ENCODE results near the gene TCTA. TPM values are rescaled to one million over a fixed set of nuclear protein-coding genes. Genes with fewer than 3 reads are reported as not detected.
"Not testable (repeated sequence)": the region's sequence is repeated elsewhere in the genome, so short reads cannot be mapped to it uniquely, and the experiment has no call there.

Gene TCTA
- total RNA-seq, 4 donors from 2014 or later = 15.1 to 30.9 (median 24.0) TPM

GRCh38 chr3:49397470-49397869 lies 14.8 kb upstream of the TCTA start:
- DNase-seq (ENCODE audit: low spot score) = no peak
- ATAC-seq (ENCODE audit: low FRiP score) = no peak
- no peak for TF ChIP-seq CTCF (IDR thresholded peaks at IDR 0.05)

GRCh38 chr3:49399461-49399860 lies 12.8 kb upstream of the TCTA start:
- ATAC-seq (ENCODE audit: low FRiP score) (peak; percentile 41), DNase-seq (ENCODE audit: low spot score) (no peak)
- no peak for TF ChIP-seq CTCF (IDR thresholded peaks at IDR 0.05)

DNA sequence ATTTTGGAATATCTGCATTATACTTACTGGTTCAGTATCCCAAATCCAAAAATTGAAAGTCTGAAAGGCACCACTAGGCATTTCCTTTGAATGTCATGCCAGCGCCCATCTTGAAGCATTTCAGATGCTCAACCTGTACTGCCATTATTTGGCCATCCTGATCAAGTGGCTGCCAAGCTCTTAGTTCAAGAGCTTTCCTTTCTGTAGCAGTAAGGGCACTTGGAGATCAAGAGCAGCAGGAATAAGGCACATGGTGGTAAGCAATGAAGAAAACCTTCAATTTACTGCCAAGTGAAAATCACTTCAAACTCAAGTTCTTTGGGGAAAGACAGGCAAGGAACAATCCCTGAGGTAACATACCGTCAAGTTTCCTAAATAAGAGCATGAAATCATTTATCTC lies 10.5 kb upstream of the TCTA start:
- no peak for TF ChIP-seq CTCF (IDR thresholded peaks at IDR 0.05)
- ATAC-seq (ENCODE audit: low FRiP score) = no peak
- no peak for DNase-seq (ENCODE audit: low spot score)

- TF ChIP-seq CTCF (IDR thresholded peaks at IDR 0.05) = no peak
- ATAC-seq (ENCODE audit: low FRiP score) (no peak), DNase-seq (ENCODE audit: low spot score) (no peak)
Measured at GRCh38 chr3:49403891-49404290, 8.3 kb upstream of the TCTA start.

GRCh38 chr3:49405570-49405969 lies 6.7 kb upstream of the TCTA start:
- not testable (repeated sequence) for DNase-seq (ENCODE audit: low spot score); ATAC-seq (ENCODE audit: low FRiP score)

- no peak for ATAC-seq (ENCODE audit: low FRiP score)
- no peak for DNase-seq (ENCODE audit: low spot score)
- no peak for TF ChIP-seq CTCF (IDR thresholded peaks at IDR 0.05)
Measured at GRCh38 chr3:49406571-49407565, 5.4 kb upstream of the TCTA start.

- TF ChIP-seq CTCF (IDR thresholded peaks at IDR 0.05) = no peak
- no peak for ATAC-seq (ENCODE audit: low FRiP score)
- DNase-seq (ENCODE audit: low spot score) = no peak
Measured at GRCh38 chr3:49410066-49410845, 2.0 kb upstream of the TCTA start.

Measured in omental fat pad (tissue), 4 donors.